GM18505 (cell line): ENCODE data around the gene DENND1A.
"Not testable (repeated sequence)": the region's sequence is repeated elsewhere in the genome, so short reads cannot be mapped to it uniquely, and the experiment has no call there.

Experiments
- ATAC-seq: cut with Tn5 transposase; IDR thresholded peaks from one replicate; pipeline ENCODE4 v1.9.1; 2021; ENCODE audit not compliant: unreplicated experiment
- POLR2A ChIP-seq: IDR thresholded peaks from 4 replicates; pipeline ENCODE4 v1.6.1; 2011; ENCODE audit warnings: borderline replicate concordance; ENCODE audit not compliant: insufficient read depth, insufficient read length; ENCODE audit errors: extremely low read depth

DENND1A gene

DNA sequence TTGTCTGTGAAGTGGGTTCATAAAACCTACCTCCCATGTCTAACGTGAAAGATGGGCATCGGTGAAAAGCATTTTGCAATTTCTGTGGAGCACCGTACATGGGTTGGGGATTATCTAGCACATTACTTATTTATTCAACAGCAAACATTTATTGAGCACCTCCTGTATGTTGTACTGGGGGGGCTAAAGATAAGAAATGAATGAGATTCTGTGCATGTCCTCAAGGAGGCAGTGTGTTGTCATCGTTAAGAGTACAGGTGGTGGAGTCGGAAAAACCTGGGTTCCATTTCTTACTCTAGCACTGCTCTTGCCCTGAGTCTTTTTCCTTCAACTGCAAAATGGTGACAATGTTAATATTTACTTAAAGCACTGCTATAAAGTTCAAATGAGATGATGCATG, 30.4 kb upstream of the DENND1A start:
- TF ChIP-seq POLR2A = no peak
- ATAC-seq = no peak

GRCh38 chr9:123959787-123960186, 29.9 kb upstream of the DENND1A start:
- no peak for TF ChIP-seq POLR2A
- ATAC-seq = no peak

DNA sequence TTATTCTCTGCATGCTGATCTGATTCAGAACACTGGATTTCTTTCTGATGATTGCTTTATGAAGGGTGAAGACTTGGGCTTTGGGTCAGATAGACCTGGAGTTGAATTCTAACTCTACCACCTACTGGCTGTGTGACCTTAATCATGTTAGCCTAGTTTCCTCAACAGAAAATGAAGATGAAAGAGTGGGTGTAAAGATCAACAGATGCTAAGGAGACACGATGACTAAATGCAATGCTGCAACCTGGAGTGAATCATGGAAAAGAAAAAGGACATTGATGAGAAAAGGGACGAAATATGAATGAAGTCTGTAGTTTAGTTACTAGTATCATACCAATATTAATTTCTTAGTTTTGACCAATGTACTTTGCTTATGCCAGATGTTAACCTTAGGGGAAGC, 27.8 kb upstream of the DENND1A start:
- ATAC-seq = no peak
- no peak for TF ChIP-seq POLR2A

DNA sequence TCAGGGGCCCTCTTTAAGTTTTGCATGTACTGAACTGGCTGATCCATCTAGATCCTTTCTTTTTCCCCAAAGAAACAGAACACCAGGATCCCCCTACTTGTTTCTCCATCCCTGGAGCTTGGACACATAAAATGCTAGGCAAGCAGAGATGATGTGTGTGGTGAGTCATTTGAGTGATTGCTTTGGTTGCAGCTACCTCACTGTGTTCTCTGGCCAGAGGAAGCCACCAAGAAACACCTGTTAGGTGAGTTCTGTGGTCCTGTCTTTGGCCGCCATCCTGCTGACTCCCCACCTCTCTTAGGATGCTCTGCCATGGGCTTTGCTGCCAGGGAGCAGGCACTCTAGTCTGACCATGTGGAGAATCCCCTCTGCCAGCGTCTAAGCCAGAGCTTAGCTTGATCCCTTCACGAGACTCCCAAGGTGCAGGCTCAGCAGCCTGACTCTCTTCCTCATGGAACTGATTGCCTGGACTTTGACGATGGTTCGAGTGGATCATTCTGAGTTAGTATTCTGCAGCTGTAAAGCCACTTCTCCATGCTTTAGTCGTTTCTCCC, 27.3 kb upstream of the DENND1A start:
- no peak for ATAC-seq
- no peak for TF ChIP-seq POLR2A

GRCh38 chr9:123955637-123956036, 25.7 kb upstream of the DENND1A start:
- no peak for ATAC-seq

DNA sequence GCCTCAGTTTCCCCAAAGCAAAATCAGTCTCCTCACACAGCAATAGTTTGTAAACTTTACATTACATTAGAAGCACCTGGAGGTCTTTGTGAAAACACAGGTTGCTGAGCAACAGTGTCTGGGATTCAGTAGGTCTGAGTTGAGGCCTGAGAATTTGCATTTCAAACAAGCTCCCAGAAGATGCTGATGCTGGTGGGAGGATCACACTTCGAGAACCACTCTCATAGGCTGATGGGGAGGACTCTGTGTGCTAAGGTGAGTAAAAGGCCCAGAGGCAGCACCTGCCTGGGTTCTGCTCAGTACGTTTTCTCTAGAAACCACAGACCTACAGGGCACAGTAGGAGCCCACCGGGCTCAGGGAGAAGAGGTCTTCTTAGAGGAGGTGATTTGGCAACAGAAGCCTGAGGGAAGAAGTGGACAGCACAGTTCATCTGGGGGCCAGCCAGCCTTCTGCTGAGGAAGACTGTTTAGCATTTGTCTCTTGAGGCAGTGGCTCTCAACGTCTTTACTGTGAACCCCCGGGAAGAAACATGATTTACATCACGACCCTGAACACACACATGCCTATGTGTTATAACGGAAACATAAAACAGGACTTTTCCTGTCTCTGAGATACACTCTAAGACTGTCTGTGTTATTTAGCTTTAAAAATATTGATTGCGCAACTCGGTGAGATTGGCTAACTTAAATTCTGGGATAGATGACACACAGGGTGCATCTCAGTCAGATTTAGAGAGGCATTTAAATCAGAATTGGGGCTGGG, 24.8 kb upstream of the DENND1A start:
- no peak for TF ChIP-seq POLR2A
- ATAC-seq = no peak

More at GRCh38 chr9:123955637-123956036, 25.7 kb upstream of the DENND1A start:
- no peak for TF ChIP-seq POLR2A

GRCh38 chr9:123952641-123953495, 22.9 kb upstream of the DENND1A start:
- TF ChIP-seq POLR2A = no peak
- no peak for ATAC-seq

GRCh38 chr9:123948286-123948685, 18.4 kb upstream of the DENND1A start:
- no peak for TF ChIP-seq POLR2A
- no peak for ATAC-seq

DNA sequence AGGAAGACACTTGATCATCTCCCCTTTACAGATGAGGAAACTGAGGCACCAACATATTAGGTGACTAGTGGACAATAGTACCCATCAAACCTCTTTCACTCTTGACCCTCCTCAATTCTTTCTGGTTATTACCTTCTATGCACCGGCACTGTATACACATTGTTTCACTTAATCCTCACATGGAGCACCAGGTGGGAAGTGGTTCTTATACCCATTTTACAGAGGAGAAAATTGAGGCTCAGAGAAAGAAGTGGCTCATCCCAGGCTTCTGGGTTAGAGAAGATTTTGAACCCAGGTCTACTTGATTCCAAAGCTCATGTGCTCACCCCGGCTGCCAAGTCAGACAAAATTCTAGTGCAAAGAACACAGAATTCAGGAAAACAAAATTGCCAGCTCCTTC, 17.4 kb upstream of the DENND1A start:
- ATAC-seq = no peak
- no peak for TF ChIP-seq POLR2A

DNA sequence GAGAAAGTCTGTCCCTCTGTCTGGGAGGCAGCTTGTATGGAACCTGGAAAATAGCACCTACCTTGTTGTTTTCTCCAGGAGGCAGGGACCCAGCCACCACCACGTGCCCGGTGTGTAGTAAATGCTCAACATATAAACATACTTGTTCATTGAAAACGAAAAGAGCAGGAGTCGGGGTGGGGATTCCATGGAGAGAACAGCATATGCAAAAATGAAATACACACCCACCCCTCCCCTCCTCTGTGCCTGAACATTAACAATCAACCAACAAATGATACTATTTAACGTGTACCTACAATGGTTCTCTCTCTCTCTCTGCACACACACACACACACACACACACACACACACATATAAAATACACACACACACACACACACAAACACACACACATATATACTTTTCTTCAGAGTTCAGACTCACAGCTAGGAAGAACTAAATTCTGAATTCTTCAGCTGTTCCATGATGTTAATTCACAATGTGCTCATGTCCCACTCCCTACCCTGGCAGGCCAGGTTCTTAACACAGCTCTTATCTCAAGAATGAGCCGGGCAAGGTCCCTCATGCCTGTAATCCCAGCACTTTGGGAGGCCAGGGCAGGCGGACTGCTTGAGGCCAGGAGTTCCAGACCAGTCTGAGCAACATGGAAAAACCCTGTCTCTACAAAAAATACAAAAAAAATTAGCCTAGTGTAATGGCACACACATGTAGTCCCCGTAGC, 16.3 kb upstream of the DENND1A start:
- no peak for TF ChIP-seq POLR2A
- ATAC-seq = no peak

DNA sequence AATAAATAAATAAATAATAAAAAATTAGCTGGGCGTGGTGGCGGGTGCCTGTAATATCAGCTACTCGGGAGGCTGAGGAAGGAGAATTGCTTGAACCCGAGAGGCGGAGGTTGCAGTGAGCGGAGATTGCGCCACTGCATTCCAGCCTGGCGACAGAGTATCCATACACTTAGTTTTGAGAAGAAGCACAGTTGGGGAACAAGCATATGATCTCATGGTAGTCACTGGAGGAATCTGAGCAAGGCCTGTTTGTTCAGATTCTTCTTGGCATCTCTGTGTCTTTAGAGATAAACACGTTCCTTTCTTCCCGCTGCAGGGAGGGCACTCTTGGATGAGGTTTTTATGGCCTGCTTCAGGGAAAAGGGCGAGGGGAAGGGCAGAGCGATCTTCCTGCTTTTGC, 15.6 kb upstream of the DENND1A start:
- no peak for TF ChIP-seq POLR2A
- no peak for ATAC-seq

DNA sequence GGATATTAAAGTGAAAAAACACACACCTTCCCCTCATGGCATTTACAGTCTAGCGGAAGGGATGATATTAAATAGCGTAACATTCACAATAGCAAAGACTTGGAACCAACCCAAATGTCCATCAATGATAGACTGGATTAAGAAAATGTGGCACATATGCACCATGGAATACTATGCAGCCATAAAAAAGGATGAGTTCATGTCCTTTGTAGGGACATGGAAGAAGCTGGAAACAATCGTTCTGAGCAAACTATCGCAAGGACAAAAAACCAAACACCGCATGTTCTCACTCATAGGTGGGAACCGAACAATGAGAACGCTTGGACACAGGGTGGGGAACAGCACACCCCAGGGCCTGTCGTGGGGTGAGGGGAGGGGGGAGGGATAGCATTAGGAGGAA, 14.5 kb upstream of the DENND1A start:
- not testable (repeated sequence) for ATAC-seq

GRCh38 chr9:123943671-123944070, 13.7 kb upstream of the DENND1A start:
- no peak for ATAC-seq
- no peak for TF ChIP-seq POLR2A

- TF ChIP-seq POLR2A = no peak
- no peak for ATAC-seq
Measured at GRCh38 chr9:123942542-123942941, 12.6 kb upstream of the DENND1A start.

- ATAC-seq = no peak
- no peak for TF ChIP-seq POLR2A
Measured at GRCh38 chr9:123941524-123942070, 11.7 kb upstream of the DENND1A start.
